GM19468 (cell line): Measurements from ENCODE around the gene CCT7.
A peak's percentile ranks its signal among the peaks of the same experiment; 100 is the strongest.

Source experiments
- ATAC-seq: cut with Tn5 transposase; IDR thresholded peaks from one replicate; pipeline ENCODE4 v1.9.1; 2021; ENCODE audit warnings: mild to moderate bottlenecking, moderate library complexity, moderate number of reproducible peaks; ENCODE audit not compliant: unreplicated experiment; ENCODE audit errors: extremely low read depth

The CCT7 gene

DNA sequence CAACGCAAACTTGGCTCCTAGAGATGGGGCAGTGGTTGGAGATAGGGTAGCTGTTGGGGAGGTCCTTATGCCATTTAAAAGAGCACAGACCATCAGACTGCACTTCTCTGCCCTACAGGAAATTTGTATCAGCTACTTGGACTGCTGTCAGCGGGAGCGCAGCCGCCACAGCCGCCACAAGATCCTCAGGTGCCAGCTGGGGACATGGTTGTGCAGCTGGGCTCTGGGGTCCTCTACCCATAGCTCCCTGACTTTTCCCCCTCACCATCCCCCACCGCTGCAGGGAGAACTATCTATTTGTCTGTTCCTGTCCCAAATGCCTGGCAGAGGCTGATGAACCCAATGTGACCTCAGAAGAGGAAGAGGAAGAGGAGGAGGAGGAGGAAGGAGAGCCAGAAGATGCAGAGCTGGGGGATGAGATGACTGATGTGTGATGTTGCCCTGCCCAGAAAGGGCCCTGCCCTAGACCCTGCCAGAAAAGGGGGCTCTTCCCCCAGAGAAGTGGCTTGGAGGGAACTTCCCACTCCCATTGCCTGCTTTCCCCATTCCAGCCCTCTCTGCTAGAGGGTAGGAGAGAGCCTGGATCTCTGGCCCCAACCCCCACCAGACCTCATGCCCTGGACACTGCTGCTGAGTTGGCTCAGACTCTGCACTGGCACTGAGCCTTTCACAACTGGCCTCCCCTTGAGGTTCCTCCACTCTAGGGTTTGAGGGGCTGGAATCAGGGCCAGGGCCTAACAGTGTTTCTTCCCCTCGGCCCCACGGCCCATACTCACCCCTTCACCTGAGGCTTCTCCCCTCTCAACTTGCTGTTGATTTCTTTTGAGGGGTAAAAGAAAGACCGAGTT lies 8.4 kb upstream of the CCT7 start:
- no peak for ATAC-seq

DNA sequence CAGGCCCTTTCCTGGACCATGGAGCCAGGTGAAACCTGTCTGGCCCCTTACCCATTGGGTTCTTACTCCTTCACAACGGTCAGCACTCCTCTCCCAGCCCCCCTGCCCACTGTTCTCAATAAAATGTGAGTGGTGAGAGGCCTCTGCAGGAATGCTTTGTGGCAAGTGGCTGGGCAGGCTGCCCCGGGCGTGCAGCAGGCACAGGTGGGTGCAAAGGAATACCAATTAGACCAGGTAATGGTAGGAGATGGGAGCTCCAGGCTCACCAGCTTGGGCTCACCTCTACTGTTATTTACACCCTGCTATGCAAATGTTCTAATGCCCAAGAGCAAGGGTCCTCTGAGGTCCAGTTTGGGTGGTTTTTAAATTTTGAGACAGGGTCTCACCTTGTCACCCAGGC lies 7.0 kb upstream of the CCT7 start:
- no peak for ATAC-seq

DNA sequence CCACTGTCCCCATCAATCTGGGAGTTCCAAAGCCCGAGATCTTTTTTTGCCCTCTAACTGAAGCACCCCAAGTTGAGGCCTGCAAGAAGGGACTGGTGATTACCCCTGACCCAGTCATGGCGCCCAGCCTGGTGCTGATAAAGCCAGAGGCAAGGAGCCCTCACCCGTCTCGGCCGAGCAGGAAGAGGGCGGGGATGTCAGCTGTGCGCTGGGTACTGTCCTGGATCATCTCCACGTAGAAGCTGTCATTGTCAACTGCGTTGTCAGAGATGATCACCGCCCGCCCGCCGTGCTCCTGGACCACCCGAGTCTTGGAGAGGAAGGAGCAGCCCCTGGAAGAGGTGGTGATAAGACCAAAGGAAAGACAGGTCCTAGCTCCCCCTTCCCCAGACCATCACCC lies 5.5 kb upstream of the CCT7 start:
- no peak for ATAC-seq

DNA sequence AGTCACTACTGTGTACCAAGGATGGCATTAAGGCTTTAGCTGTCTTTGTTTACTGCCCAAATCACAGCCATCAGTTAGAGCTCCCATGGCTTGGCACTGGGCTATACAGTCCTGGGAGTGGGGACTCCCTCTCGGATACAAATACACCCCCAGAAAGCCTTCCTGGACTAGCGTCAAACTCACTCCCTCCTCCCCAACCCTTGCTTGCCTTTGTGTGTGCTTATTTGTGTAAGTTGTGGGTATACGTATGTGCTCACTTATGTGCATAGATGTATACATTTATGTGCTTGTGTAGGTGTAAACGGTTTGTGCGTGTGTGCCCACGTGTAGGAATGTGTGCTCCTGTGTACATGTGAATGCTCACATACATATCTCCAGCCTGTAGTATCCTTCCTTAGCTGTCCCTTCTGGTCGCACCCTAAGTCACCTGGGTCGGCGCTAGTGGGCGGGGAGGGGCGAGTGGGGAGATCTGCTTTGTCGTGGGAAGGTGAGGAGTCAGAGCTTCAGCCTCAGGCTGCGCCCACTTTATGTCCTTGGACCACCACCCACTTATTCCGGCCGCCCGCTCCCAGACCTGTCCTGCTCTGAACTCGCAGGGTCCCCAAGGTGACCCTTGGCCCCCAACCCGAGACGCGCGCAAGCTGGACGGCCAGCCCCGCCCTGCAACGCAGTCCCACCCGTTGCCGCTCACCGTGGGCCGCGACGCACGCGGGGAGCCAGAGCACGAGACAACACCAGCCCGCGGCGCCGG lies 1.5 kb upstream of the CCT7 start:
- peak; percentile 0 for ATAC-seq

DNA sequence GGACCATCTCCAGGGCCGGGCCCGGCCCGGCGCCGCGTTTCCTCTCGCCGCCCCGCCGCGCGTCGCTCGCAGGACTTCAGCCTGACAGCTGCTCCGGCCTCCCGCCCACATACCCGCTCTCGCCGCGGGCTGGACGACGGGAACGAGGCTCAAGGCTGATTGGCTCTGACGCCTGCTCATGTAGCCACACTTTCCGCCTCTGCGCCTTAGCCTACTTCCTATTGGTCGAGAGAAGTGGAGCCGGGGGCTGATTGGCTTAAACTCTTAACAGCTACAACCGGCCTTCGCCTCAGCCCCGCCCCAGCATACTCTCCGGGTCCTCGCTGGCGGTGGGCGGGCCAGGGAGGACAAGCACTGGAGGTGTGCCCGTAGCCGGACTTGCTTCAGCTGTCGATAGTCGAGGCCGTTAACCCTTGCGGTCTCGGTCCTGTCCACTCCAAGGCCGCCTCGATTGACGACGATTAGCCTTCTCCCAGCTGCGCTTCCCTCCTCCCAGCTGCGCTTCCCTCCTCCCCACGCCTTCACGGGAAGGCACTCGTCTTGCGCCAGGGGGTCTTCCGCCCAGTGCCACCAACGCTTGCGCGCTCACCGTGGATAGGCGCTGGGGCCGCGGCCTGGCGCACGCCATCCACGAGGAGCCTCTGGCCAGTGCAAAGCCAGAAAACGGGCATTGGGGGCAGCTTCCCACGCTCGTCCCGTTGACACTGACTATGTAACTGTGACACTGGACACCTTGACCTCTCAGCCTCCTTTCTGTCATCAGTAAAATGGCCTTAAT lies 765 bp upstream of the CCT7 start, which contains the start of gene PRADC1:
PRADC1 (minus strand) TSS at position 86 of the 778 bp plus-strand sequence; CDS start at position 7, 79 bp downstream.
- ATAC-seq = peak; percentile 95

DNA sequence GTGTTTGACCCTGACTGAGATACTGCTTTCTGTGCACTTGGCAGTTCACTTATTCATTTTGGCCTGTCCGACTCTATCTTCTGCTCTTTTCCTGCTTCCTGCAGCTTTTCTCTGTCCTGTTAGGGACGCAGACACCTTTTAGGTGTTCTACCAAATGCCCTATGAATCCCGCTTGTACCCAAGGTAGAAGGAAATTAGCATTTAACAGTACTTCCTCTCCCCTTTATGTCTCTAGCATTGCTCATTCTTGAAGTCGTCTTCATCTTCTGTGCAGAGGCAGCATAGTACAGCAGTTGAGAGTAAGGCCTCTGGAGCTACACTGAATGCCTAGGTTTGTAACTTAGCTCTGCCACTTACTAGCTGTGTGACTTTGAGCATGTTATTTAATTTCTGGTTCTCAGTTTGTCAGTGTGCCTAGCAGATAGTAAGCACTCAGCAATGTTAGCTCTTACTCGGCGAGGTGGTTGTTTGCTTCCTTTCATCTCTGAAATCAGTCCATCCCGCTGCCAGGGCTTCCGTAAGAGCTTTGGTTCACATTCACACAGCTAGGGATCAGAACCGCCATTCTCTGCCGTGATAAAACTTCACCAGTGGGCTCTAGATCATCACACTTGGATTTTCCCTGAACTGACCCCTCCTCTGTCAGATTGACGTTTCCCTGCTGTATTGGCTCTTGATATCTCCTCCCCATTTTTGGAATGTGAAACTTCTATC lies 1.4 kb downstream of the CCT7 start:
- no peak for ATAC-seq

DNA sequence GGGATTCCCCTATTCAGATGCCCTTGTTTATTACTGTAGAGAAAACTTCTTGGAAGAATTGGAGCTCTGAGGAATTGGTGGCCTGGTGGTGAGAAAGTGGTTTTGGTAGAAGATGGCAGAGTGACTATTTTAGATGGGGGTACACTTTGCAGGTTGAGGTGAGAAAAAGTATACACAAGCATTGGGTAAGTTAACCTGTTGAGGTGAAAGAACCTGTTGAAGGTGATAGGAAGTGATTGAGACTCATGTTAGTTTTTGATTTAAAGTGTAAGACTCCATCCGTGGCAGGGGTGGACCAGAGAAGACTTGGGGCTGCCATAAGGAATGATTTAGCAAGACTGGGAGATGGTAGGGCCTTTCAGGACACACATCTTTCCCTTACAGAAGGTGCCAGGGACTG lies 3.1 kb downstream of the CCT7 start:
- ATAC-seq = no peak

DNA sequence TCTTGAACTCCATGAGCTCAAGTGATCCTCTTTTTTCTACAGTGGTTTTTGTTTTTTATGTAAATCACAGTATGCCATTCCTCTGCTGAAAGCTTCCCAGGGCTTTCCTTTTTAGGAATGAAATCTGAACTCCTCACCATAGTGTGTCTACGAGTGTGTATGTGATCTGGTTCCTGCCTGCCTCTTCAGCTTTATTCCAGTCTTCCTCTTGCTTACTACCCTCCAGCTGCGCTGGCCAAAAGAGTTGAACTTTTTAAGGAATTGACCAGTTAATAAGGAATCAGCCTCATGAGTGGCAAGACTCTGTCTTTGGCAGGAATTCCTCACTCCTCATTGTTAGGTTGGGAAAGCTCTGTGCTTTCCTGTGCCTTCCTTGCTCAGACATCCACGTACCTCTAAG lies 4.0 kb downstream of the CCT7 start:
- no peak for ATAC-seq

DNA sequence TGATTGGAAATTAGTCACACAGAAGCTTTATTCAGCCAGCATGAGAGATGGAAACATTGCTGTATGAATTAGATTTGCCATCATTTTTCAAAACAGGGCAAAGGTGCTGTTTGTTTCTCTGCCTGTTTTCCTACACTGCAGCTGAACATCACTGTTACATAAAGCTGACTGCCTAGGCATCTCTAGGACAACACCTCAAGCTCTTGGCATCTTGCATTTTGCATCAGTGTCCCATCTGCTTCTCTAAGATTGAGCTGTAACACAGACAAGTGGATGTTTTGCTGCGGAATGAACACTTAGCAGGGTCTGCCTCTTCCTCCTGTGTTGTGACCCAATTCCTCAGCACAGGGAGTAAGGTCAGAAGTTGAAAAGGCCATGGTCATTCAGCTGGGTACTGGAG lies 4.9 kb downstream of the CCT7 start:
- ATAC-seq = no peak

DNA sequence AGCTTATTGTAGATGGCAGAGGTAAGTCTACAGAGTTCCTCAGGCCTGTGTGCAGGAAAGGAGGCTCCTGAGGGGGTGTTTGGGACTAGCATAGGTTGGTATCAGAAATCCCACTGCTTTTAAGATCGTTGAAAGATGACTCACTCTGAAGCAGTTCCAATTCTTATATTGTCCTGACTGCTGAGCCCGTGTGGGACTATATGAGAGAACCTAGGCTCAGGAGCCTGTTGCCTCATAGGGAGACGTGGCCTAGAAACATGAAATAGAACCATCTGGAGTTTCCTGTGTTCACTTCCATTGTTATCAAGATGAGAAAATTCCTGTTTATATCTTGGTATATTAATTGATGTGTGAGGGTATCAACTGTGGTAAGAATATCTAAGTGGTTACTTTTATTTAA lies 5.7 kb downstream of the CCT7 start:
- no peak for ATAC-seq

DNA sequence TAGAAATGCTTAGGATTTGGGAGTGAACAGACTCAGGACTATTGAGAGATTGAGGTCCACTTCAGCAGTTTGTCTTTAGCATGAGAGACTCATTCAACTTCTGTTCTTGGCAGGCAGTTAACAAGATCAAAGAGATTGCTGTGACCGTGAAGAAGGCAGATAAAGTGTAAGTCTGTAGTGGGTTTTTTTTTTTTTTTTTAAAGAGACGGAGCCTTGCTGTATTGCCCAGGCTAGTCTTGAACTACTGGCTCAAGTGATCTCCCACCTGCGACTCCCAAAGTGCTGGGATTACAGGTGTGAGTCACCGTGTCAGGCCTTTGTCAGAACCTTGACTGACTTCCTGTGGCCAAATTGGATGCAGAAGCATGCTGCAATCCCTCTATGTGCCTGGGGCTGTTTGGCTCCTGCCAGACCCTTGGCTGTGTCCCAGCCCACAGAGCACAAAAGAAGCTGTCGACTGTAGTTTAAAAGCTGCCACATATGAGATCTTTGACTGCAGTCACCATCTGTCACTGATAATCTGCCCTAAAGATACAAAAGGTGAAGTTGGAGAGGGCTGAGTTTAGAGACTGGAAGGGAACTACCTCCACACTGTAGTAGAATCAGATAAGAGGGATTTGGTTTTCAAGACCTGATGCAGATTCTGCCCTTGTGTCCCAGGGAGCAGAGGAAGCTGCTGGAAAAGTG lies 9.9 kb downstream of the CCT7 start:
- ATAC-seq = no peak

DNA sequence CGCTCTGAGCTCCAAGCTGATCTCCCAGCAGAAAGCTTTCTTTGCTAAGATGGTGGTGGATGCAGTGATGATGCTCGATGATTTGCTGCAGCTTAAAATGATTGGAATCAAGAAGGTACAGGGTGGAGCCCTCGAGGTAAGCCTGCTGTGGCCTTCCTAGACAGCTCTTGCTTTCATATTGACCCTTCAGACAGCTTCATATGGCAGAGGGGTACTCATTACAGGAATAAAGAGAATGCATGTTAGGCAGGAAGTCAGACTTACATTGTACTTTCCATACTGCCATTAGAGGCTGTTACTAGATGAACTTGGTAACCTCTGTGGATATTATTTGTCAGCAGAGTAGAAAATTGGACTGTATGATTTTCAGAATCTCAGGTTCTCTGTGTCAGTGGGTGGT lies 10.5 kb downstream of the CCT7 start:
- ATAC-seq = no peak

DNA sequence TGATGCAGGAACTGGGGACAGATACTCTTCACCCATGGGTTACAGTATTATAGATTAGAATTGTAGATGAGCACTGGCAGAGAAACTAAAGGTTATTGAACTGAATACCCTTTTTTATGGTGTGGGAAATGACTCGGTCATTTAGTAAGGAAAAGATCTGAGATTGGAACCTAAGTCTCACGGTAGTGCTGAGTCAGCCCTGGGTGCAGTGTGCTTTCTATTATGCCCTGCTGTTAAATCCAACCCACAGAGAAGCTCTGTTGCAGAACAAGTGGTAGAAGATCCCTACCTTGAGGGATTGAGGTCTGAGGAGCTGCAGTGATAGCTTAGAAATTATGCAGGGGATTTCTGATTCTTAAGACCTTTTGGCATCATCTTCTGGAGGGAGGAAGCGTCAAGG lies 12.7 kb downstream of the CCT7 start:
- ATAC-seq = no peak

DNA sequence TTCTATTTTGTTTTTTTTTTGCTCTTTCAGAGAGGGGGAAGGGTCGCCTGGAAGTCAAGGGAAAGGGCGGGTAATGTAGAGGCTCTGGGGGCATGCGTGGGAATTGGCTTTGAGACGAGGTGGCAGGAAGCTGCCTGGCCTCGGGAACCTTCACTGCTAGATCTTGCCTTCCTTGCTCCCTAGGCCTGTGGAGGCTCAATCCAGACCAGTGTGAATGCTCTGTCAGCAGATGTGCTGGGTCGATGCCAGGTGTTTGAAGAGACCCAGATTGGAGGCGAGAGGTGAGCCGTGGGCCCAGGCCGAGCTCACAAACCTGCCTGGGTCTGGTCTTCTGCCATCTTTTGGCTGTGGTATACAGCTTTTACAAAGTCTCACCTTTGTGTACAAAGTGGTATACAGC lies 15.5 kb downstream of the CCT7 start:
- ATAC-seq = no peak

DNA sequence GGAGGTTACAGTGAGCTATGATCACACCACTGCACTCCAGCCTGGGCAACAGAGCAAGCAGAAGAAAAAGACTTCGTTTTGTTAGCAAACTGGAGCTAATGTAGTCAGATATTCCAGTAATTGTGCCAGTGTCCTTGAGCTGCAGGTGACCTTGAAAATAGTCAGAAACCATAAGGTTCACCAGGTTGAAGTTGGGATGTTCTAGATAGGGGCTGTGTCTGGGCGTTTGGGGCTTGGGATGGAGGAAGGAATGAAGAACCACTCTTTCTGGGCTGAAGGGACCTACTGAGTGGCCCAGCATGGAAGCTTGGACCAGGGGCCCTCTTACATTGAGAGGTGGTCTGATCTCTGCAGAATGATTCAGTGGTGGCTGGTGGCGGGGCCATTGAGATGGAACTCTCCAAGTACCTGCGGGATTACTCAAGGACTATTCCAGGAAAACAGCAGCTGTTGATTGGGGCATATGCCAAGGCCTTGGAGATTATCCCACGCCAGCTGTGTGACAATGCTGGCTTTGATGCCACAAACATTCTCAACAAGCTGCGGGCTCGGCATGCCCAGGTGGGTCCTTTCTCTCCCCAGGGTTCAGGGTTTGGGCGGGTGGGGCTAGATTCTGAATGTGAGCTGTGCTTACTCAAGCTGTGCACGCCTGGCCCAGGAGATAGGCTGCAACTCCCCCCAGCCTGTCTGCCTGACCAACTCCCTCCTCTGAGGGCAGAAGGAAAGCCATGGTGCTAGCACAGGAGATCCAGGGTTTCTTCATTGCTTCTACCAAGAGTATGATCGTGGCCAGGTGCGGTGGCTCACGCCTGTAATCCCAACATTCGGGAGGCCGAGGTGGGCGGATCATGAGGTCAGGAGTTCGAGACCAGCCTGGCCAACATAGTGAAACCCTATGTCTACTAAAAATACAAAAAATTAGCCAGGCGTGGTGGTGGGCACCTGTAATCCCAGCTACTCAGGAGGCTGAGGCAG lies 17.1 kb downstream of the CCT7 start:
- ATAC-seq = no peak

DNA sequence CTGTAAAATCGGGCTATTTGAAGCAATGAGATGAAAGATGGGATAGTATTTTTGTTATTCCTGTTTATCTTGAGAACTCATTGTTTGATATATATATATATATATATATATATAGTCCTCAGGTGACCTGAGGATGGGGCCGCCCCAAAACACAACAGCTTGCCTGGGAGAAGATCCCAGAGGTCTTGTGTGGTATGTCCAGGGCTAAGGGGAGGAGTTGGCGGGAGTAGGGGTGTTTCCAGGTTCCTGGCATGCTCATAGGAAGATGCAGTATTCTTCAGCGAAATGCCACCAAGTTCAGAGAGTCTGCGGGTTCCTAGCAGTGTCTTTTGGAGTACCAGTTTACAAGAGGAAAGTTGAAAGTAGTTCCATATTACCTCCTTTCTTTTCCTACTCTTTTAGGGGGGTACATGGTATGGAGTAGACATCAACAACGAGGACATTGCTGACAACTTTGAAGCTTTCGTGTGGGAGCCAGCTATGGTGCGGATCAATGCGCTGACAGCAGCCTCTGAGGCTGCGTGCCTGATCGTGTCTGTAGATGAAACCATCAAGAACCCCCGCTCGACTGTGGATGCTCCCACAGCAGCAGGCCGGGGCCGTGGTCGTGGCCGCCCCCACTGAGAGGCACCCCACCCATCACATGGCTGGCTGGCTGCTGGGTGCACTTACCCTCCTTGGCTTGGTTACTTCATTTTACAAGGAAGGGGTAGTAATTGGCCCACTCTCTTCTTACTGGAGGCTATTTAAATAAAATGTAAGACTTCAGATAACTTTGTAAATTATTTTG lies 18.3 kb downstream of the CCT7 start:
- ATAC-seq = no peak

DNA sequence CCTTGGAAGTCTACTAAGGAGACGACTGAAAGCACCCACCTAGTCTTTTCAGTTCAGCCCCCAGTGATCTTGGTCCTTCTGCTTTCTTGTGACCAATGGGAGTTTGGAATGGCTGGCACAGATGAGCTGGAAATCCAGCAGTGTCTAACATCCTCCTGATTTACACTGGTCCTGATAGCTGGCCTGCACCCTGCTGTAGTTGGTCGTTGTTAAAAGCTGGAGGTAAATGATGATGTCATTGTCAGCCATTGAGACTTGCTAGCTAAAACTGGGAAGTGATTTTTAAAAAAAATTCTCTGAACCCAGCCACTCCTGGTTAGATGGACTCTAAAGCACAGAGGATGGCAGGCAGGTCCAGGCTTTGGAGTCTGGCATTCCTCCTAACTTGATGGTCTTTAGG lies 19.3 kb downstream of the CCT7 start:
- ATAC-seq = no peak

DNA sequence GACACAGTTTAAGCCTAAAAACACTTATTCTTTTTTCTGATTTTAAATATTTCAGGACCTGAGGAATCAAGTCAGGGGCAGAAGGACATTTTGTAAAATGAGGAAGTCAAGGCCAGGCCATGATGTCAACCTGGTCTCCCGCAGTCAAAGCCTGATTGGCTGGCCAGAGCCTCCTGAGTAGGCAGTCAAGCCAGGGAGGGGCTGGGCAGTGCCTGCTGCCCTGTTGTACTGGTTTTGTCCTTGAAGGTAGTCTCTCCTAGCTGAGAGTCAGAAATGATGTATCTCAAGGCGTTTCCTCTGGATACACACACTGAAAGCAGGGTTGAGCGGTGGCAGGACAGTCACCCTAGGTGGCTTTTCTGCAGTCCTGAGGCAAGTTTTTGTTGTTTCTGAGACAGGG lies 19.8 kb downstream of the CCT7 start:
- no peak for ATAC-seq
